HFF-Myc (cell line): ENCODE results near the gene SINHCAF.
"Not testable (repeated sequence)": the region's sequence is repeated elsewhere in the genome, so short reads cannot be mapped to it uniquely, and the experiment has no call there.

Experiments used
- DNase-seq: peaks from one replicate; pipeline ENCODE4 v3.0.0-alpha.2; 2011; ENCODE audit warnings: low read depth; ENCODE audit errors: extremely low read depth
- H3K4me3 ChIP-seq: replicated peaks from 2 replicates; pipeline ENCODE4 v1.5.1; 2011; ENCODE audit warnings: low read depth, mild to moderate bottlenecking, control low read depth, low read length
- CTCF ChIP-seq: IDR thresholded peaks from 2 replicates; pipeline ENCODE4 v1.5.1; 2012; ENCODE audit warnings: mild to moderate bottlenecking, low read depth, low read length, control low read depth; ENCODE audit errors: missing control alignments

SINHCAF gene

GRCh38 chr12:31259136-31259886 is 66.6 kb downstream of the SINHCAF start:
- no peak for TF ChIP-seq CTCF
- DNase-seq, result no peak
- no peak overlapping the region for H3K4me3 ChIP-seq

DNA sequence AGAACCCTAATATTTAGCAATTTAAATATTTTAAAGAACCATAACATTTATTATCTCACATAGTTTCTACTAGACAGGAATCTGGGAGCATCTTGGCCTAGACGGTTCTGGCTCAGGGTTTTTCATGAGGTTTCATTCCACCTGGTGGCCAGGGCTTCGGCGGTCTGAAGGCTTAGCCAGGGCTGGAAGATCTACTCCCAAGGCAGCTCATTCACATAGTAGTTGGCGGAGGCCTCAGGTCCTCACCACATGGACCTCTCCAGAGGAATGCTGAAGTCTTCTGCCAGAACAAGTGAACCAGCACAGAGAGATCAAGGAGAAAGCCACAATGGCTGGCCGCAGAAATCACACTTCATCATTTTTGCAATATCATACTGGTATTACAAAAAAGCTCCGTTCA is 68.2 kb downstream of the SINHCAF start:
- DNase-seq, result no peak
- TF ChIP-seq CTCF, result no peak
- H3K4me3 ChIP-seq, result no peak overlapping the region

DNA sequence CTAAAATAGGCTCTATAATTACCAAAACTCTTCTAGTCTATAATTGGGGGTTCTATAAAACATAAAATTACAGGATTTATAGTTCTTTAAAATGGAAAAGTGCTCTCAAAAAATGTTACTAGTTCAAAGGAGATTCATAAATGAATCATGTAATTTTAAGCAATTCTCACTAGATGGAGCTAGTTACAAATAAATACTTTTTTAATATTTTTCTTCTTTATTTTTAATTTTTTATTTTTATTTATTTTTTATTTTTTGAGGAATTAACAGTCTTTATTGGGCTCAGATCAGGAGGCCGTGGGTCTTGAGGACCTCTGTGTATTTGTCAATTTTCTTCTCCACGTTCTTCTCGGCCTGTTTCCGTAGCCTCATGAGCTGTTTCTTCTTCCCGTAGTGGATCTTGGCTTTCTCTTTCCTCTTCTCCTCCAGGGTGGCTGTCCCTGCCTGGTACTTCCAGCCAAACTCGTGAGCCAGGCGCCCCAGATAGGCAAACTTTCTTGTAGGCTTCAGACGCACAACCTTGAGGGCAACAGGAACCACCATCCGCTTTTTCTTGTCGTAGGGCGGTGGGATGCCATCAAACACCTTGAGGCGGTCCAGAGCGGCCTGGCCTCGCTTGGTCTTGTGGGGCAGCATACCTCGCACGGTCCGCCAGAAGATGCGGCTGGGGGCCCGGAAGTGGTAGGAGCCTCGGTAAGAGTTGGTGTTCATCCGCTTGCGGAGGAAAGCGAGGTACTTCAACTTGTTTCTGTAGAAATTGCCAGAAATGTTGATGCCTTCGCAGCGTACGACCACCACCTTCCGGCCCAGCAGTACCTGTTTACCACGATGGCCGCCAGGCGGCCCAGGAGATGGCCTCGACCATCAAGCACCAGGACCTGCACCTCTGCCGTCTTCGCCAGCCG is 74.0 kb downstream of the SINHCAF start:
- not testable (repeated sequence) for DNase-seq, H3K4me3 ChIP-seq

GRCh38 chr12:31250179-31250578 is 75.8 kb downstream of the SINHCAF start:
- no peak for DNase-seq
- no peak overlapping the region for H3K4me3 ChIP-seq
- TF ChIP-seq CTCF, result no peak

DNA sequence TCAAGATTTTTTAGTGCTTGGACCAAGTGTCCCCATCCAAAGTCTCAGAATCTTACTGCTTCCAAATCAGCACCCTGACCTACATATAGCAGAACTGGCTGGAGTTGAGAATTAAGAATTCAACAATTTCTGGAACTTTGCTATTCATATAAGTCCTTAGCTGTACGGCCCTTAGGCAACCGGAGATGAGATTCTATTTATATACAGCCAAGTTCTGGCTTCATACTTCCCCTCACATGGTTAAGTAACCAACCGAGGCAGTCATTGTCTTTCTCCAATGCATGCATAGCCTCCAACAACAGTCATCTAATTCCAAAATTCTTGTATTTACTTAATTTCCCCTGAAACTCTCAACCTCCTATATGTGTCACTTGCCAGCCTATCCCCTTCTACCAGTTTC is 76.6 kb downstream of the SINHCAF start:
- DNase-seq, result no peak
- TF ChIP-seq CTCF, result no peak
- H3K4me3 ChIP-seq, result no peak overlapping the region

DNA sequence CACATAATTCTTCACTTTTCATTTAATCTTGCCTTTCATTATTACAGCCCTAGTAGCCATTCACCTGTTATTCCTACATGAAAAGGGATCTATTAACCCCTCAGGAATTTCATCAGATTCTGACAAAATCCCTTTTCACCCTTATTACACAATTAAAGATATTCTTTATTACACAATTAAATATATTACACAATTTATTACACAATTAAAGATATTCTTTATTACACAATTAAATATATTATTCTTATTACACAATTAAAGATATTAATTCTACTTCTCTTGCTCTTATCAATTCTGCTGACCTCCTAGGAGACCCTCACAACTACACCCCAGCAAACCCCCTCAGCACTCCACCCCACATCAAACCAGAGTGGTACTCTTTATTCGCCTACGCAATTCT is 77.1 kb downstream of the SINHCAF start:
- DNase-seq, result no peak
- TF ChIP-seq CTCF, result no peak
- no peak overlapping the region for H3K4me3 ChIP-seq

GRCh38 chr12:31248337-31248736 is 77.6 kb downstream of the SINHCAF start:
- TF ChIP-seq CTCF, result no peak
- no peak overlapping the region for H3K4me3 ChIP-seq
- DNase-seq, result no peak
